Skeletal muscle tissue (tissue), 4 donors: ENCODE data around the gene CD6. TPM values are rescaled to one million over a fixed set of nuclear protein-coding genes. Genes with fewer than 3 reads are reported as not detected.

ENCODE experiments used
- H3K27ac ChIP-seq: one replicate; pipeline ENCODE4 v1.7.0; 2013; ENCODE audit warnings: mild to moderate bottlenecking, low read depth, low read length, inconsistent platforms
- H3K27me3 ChIP-seq, 3 donors: one replicate each; pipeline ENCODE4 v1.7.0; 2013; ENCODE audit warnings: low read length in 3 of 3; ENCODE audit not compliant: control insufficient read depth in 3 of 3, insufficient read depth in 3 of 3
- H3K36me3 ChIP-seq, 3 donors: one replicate each; pipeline ENCODE4 v1.7.0; 2013; ENCODE audit warnings: low read length in 3 of 3; ENCODE audit not compliant: control insufficient read depth in 3 of 3, insufficient read depth in 3 of 3
- H3K4me1 ChIP-seq, 3 donors: one replicate each; pipeline ENCODE4 v1.7.0; 2013; ENCODE audit warnings: low read length in 3 of 3, mild to moderate bottlenecking in 3 of 3; ENCODE audit not compliant: control insufficient read depth in 3 of 3, insufficient read depth in 3 of 3
- H3K4me3 ChIP-seq, 3 donors: one replicate each; pipeline ENCODE4 v1.7.0; 2013; ENCODE audit warnings: low read length in 3 of 3
- H3K9ac ChIP-seq, 3 donors: one replicate each; pipeline ENCODE4 v1.7.0; 2013; ENCODE audit warnings: low read length in 3 of 3, mild to moderate bottlenecking in 3 of 3, moderate library complexity in 2 of 3, low read depth in 1 of 3
- H3K9me3 ChIP-seq, 3 donors: one replicate each; pipeline ENCODE4 v1.7.0; 2013; ENCODE audit warnings: low read length in 3 of 3; ENCODE audit not compliant: control insufficient read depth in 3 of 3
- total RNA-seq: library from RNA; depleted of rRNA; stranded (reverse); fragments of >200 nt; gene quantifications from one replicate; pipeline ENCODE4 v1.2.3, GENCODE V29; 2014
- donor health status: Osteomylitis.

Gene CD6
- total RNA-seq, 1 donor from 2014 or later = under 0.01 TPM

DNA sequence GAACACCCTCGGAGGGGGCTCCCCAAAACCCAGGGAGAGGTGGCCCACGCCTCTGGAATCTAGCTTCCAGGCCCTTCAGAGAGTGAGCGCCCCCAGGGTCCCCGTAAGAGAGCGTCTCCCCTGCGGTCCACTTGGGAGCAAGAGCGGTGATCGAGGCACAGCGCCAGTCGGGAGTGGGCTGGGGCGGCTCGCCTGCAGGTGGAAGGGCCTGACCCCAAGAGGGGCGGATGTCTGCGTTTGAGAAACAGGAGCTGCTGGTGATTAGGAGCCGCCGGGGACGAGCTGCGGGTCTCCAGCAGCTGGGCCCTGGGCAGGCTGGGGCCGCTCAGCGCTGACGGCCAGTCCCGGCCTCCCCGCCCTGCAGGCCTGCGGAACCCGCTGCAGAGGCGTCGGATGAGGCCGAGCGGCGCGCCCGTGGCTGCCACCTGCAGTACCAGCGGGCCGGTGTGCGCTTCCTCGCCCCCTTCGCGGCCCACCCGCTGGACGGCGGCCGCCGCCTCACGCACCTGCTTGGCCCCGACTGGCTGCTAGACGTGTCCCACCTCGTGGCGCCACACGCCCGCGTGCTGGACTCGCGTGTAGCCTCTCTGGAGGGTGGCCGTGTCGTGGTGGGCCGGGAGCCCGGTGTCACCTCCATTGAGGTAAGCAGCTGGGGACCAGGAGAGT is 37.2 kb upstream of the CD6 start:
- Histone ChIP-seq H3K4me3 (no peak overlapping the region), H3K9me3 (no peaks in the 10 kb centered on the region), H3K9ac (no peak overlapping the region), H3K27me3 (peaks cover 0 to 3% (median 0%) of the 10 kb centered on the region in 3 donors), H3K36me3 (peaks cover 0 to 6% (median 0%) of the 10 kb centered on the region in 3 donors), H3K27ac (no peak overlapping the region), H3K4me1 (peaks cover 0 to 11% (median 0%) of the 10 kb centered on the region in 3 donors)

GRCh38 chr11:60934790-60935605 is 36.5 kb upstream of the CD6 start:
- H3K36me3 ChIP-seq = peaks cover 0 to 12% (median 0%) of the 10 kb centered on the region in 3 donors
- H3K4me3 ChIP-seq = no peak overlapping the region
- peaks cover 0 to 3% (median 0%) of the 10 kb centered on the region in 3 donors for H3K27me3 ChIP-seq
- H3K27ac ChIP-seq = no peak overlapping the region
- peaks cover 0 to 11% (median 0%) of the 10 kb centered on the region in 3 donors for H3K4me1 ChIP-seq
- H3K9me3 ChIP-seq = no peaks in the 10 kb centered on the region
- no peak overlapping the region for H3K9ac ChIP-seq

- Histone ChIP-seq H3K4me1 (peaks cover 0 to 11% (median 0%) of the 10 kb centered on the region in 3 donors), H3K4me3 (no peak overlapping the region), H3K27me3 (no peaks in the 10 kb centered on the region), H3K9ac (no peak overlapping the region), H3K27ac (no peak overlapping the region), H3K36me3 (peaks cover 0 to 13% (median 0%) of the 10 kb centered on the region in 3 donors), H3K9me3 (no peaks in the 10 kb centered on the region)
Observed at GRCh38 chr11:60935676-60936442, 35.6 kb upstream of the CD6 start.

DNA sequence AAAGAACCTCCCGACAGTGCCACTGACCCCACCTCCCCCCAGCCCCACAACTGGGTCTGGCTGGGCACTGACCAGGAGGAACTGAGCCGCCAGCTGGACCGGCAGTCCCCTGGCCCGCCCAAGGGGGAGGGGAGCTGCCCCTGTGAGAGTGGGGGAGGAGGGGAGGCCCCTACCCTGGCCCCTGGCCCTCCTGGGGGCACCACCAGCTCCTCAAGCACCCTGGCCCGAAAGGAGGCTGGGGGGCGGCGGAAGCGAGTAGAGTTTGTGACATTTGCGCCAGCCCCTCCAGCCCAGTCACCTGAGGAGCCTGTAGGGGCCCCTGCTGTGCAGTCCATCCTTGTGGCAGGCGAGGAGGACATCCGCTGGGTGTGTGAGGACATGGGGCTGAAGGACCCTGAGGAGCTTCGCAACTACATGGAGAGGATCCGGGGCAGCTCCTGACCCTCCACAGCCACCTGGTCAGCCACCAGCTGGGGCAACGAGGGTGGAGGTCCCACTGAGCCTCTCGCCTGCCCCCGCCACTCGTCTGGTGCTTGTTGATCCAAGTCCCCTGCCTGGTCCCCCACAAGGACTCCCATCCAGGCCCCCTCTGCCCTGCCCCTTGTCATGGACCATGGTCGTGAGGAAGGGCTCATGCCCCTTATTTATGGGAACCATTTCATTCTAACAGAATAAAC is 34.9 kb upstream of the CD6 start:
- Histone ChIP-seq H3K4me3 (no peak overlapping the region), H3K9me3 (no peaks in the 10 kb centered on the region), H3K27me3 (no peaks in the 10 kb centered on the region), H3K4me1 (peaks cover 0 to 11% (median 0%) of the 10 kb centered on the region in 3 donors), H3K27ac (peak overlapping the region; percentile 12), H3K9ac (no peak overlapping the region), H3K36me3 (peaks cover 0 to 18% (median 0%) of the 10 kb centered on the region in 3 donors)

DNA sequence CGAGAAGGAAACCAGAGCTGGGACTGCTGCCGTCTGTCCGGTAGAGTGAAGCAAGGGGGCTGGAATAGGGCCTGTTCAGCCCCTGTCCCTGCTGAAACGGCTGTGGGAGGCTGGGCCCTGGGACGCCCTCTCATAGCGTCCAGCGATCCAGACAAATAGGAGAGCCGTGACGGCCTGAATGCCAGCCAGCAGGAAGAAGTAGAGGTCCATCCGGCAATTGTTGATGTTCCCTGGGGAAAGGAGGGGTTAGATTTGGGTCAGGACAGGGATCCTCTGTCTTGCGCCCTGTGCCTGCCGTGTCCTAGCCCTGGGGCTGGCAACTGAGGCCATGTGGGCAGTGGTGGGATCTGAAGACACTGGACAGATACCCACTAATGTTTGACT is 34.3 kb upstream of the CD6 start:
- no peak overlapping the region for H3K9ac ChIP-seq
- no peak overlapping the region for H3K4me3 ChIP-seq
- no peaks in the 10 kb centered on the region for H3K9me3 ChIP-seq
- peaks cover 0 to 21% (median 2%) of the 10 kb centered on the region in 3 donors for H3K36me3 ChIP-seq
- peaks cover 0 to 11% (median 2%) of the 10 kb centered on the region in 3 donors for H3K4me1 ChIP-seq
- no peaks in the 10 kb centered on the region for H3K27me3 ChIP-seq
- H3K27ac ChIP-seq = peak overlapping the region; percentile 12

GRCh38 chr11:60937811-60938210 is 33.7 kb upstream of the CD6 start:
- Histone ChIP-seq H3K27me3 (no peaks in the 10 kb centered on the region), H3K27ac (no peak overlapping the region), H3K36me3 (peaks cover 0 to 28% (median 2%) of the 10 kb centered on the region in 3 donors), H3K4me3 (no peak overlapping the region), H3K4me1 (peaks cover 0 to 11% (median 7%) of the 10 kb centered on the region in 3 donors), H3K9me3 (no peaks in the 10 kb centered on the region), H3K9ac (no peak overlapping the region)

DNA sequence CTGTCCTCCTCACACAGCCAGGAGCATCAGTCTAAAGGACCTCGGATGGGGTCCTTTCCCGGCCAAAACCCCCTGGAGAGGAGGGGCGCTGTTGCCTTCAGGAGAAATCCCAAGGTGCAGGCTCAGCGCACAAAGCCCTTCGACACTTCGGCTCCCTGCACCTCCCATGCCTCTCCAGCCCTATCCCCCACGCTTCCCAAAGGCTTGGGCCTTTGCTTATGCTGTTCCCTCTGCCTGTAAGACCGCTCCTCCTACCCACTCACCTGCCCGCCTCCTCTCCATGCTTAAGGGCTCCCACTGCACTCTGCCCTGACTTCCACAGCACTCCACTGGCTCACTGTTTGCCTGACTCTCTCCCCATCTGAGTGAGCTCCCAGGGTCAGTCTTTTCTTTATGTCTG is 33.0 kb upstream of the CD6 start:
- Histone ChIP-seq H3K4me3 (no peak overlapping the region), H3K4me1 (peaks cover 0 to 11% (median 7%) of the 10 kb centered on the region in 3 donors), H3K9ac (no peak overlapping the region), H3K27ac (no peak overlapping the region), H3K9me3 (no peaks in the 10 kb centered on the region), H3K36me3 (peaks cover 0 to 32% (median 2%) of the 10 kb centered on the region in 3 donors), H3K27me3 (no peaks in the 10 kb centered on the region)

- Histone ChIP-seq H3K9me3 (no peaks in the 10 kb centered on the region), H3K36me3 (peaks cover 0 to 32% (median 2%) of the 10 kb centered on the region in 3 donors), H3K4me1 (peaks cover 0 to 11% (median 7%) of the 10 kb centered on the region in 3 donors), H3K27me3 (no peaks in the 10 kb centered on the region), H3K27ac (no peak overlapping the region), H3K4me3 (no peak overlapping the region), H3K9ac (no peak overlapping the region)
Observed at GRCh38 chr11:60939301-60939700, 32.2 kb upstream of the CD6 start.

GRCh38 chr11:60939855-60940254 is 31.6 kb upstream of the CD6 start:
- H3K4me3 ChIP-seq = no peak overlapping the region

More at GRCh38 chr11:60939855-60940254, 31.6 kb upstream of the CD6 start:
- peaks cover 0 to 32% (median 2%) of the 10 kb centered on the region in 3 donors for H3K36me3 ChIP-seq
- no peaks in the 10 kb centered on the region for H3K27me3 ChIP-seq
- no peak overlapping the region for H3K27ac ChIP-seq
- no peaks in the 10 kb centered on the region for H3K9me3 ChIP-seq
- no peak overlapping the region for H3K9ac ChIP-seq
- H3K4me1 ChIP-seq = peaks cover 0 to 11% (median 7%) of the 10 kb centered on the region in 3 donors
